Measurements from ENCODE around the gene MRPL27.

MRPL27 gene

GRCh38 chr17:50371526-50371925 is 1.5 kb downstream of the MRPL27 start:
- TF ChIP-seq POLR2AphosphoS5 (IDR thresholded peaks at IDR 0.05; ENCODE audit: low read depth) (no peak), CTCF (IDR thresholded peaks at IDR 0.05; ENCODE audit: insufficient read depth, low read length) (no peak), REST (IDR thresholded peaks at IDR 0.05; ENCODE audit: insufficient replicate concordance, low read depth) (no peak), SPI1 (IDR thresholded peaks at IDR 0.05; ENCODE audit: borderline replicate concordance, low read depth) (no peak), GABPA (IDR thresholded peaks at IDR 0.05; ENCODE audit: low read depth) (no peak)

GRCh38 chr17:50370052-50370451 is 2.9 kb downstream of the MRPL27 start:
- Histone ChIP-seq H3K27me3 (ENCODE audit: insufficient read depth, poor library complexity, severe bottlenecking) (no peaks in the 10 kb centered on the region), H3K27ac (replicated peaks) (no peak overlapping the region), H3K4me3 (replicated peaks; ENCODE audit: insufficient read depth, low read length) (no peak overlapping the region)
- DNase-seq (ENCODE audit: low read depth in 1 of 2, low spot score in 1 of 2) = no peak
- no peak for TF ChIP-seq GABPA (IDR thresholded peaks at IDR 0.05; ENCODE audit: low read depth)
- TF ChIP-seq POLR2AphosphoS5 (IDR thresholded peaks at IDR 0.05; ENCODE audit: low read depth) = no peak
- no peak for TF ChIP-seq CTCF (IDR thresholded peaks at IDR 0.05; ENCODE audit: insufficient read depth, low read length)
- no peak for TF ChIP-seq SPI1 (IDR thresholded peaks at IDR 0.05; ENCODE audit: borderline replicate concordance, low read depth)
- TF ChIP-seq REST (IDR thresholded peaks at IDR 0.05; ENCODE audit: insufficient replicate concordance, low read depth) = no peak

More at GRCh38 chr17:50371526-50371925, 1.5 kb downstream of the MRPL27 start:
- no peak for DNase-seq (ENCODE audit: low read depth in 1 of 2, low spot score in 1 of 2)
- no peak overlapping the region for H3K27ac ChIP-seq (replicated peaks)
- H3K4me3 ChIP-seq (replicated peaks; ENCODE audit: insufficient read depth, low read length) = no peak overlapping the region
- H3K27me3 ChIP-seq (ENCODE audit: insufficient read depth, poor library complexity, severe bottlenecking) = no peaks in the 10 kb centered on the region

GRCh38 chr17:50367401-50367800 is 5.6 kb downstream of the MRPL27 start:
- DNase-seq (ENCODE audit: low read depth in 1 of 2, low spot score in 1 of 2) = no peak
- Histone ChIP-seq H3K4me3 (replicated peaks; ENCODE audit: insufficient read depth, low read length) (no peak overlapping the region), H3K27me3 (ENCODE audit: insufficient read depth, poor library complexity, severe bottlenecking) (no peaks in the 10 kb centered on the region), H3K27ac (replicated peaks) (no peak overlapping the region)
- TF ChIP-seq GABPA (IDR thresholded peaks at IDR 0.05; ENCODE audit: low read depth) = no peak
- TF ChIP-seq POLR2AphosphoS5 (IDR thresholded peaks at IDR 0.05; ENCODE audit: low read depth) = no peak
- TF ChIP-seq SPI1 (IDR thresholded peaks at IDR 0.05; ENCODE audit: borderline replicate concordance, low read depth) = no peak
- TF ChIP-seq REST (IDR thresholded peaks at IDR 0.05; ENCODE audit: insufficient replicate concordance, low read depth) = no peak
- TF ChIP-seq CTCF (IDR thresholded peaks at IDR 0.05; ENCODE audit: insufficient read depth, low read length) = no peak
